K562 (cell line): ENCODE data around the gene EDARADD. TPM values are rescaled to one million over a fixed set of nuclear protein-coding genes. Genes with fewer than 3 reads are reported as not detected.
A peak's percentile ranks its signal among the peaks of the same experiment; 100 is the strongest.

Experiments
- ASH1L ChIP-seq: fragments of 450-650 bp; IDR thresholded peaks from 2 replicates; pipeline ENCODE4 v1.6.1; 2018; ENCODE audit warnings: borderline replicate concordance, mild to moderate bottlenecking, low read depth; ENCODE audit not compliant: partially characterized antibody
- CEBPB ChIP-seq: fragments of 450-650 bp; IDR thresholded peaks from 2 replicates; pipeline ENCODE4 v1.6.1; 2016; ENCODE audit warnings: missing genetic modification characterization, missing compliant biosample characterization
- LARP7 ChIP-seq: fragments of 450-650 bp; IDR thresholded peaks from 2 replicates; pipeline ENCODE4 v1.6.1; 2016
- polyA plus RNA-seq, 8 experiments: library from polyadenylated mRNA; depleted of rRNA in 4 of 8; stranded (reverse) in 5 of 8; unstranded in 3 of 8; fragments of >200 nt; fragmentation: Nextera tagmentation in 2 of 8; fragmentation: Illumina TruSeq in 1 of 8; extraction: Ambion mirVana in 2 of 8; extraction: Trizol in 1 of 8; gene quantifications; 2 replicates each; pipeline versions ENCODE4 v1.2.1 to v1.2.3, GENCODE V29; 2011 to 2014; ENCODE audit warnings: inconsistent platforms in 1 of 8, missing spikeins in 1 of 8
- total RNA-seq, 7 experiments: library from RNA; depleted of rRNA in 6 of 7; stranded (reverse); fragments of >200 nt in 6 of 7; fragmentation: Illumina TruSeq in 2 of 7; extraction: Trizol in 2 of 7; gene quantifications; 2 replicates each; pipeline versions ENCODE4 v1.2.1 to v1.2.3, GENCODE V29; 2011 to 2021; ENCODE audit warnings: low replicate concordance in 1 of 7
- TF ChIP-seq, protein P1 (sequence below): fragments of 200-600 bp; sonication (generic); IDR thresholded peaks from one replicate; pipeline ENCODE4 v1.6.1; 2012; ENCODE audit warnings: mild to moderate bottlenecking, low read depth, low read length, inconsistent platforms

Gene EDARADD
- total and polyA plus RNA-seq, 9 of the 15 experiments (the other 6 are each of a cell fraction or from before 2014, with no cell fraction given) = 0.46 to 32.4 (median 20.6) TPM

DNA sequence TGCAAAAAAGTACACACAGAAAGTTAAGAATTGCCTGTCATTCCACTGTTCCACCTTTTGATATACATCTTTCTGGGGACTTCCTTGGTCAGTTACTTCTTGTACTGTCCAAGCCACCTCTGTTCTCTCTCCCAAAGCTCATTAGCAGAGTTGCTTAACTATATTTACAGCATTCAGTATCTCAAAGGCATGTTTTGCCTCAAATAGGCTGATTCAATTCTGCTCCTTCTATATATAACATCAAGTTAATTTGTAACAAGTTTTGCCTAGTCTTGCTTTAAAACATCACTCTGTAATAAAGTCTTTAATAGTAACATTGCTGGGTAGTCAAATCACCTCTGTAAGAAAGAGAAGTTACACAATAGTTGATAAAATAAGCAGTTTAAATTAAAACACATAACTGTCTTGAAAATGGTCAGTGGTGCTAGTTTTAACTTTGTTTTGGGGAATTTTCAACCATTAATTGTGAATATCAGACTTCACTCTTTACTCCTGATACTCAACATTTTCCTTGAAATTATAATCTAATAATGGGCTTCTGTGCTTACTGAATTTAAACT lies 35.7 kb downstream of the EDARADD start (continued):
- TF ChIP-seq, protein P1, sequence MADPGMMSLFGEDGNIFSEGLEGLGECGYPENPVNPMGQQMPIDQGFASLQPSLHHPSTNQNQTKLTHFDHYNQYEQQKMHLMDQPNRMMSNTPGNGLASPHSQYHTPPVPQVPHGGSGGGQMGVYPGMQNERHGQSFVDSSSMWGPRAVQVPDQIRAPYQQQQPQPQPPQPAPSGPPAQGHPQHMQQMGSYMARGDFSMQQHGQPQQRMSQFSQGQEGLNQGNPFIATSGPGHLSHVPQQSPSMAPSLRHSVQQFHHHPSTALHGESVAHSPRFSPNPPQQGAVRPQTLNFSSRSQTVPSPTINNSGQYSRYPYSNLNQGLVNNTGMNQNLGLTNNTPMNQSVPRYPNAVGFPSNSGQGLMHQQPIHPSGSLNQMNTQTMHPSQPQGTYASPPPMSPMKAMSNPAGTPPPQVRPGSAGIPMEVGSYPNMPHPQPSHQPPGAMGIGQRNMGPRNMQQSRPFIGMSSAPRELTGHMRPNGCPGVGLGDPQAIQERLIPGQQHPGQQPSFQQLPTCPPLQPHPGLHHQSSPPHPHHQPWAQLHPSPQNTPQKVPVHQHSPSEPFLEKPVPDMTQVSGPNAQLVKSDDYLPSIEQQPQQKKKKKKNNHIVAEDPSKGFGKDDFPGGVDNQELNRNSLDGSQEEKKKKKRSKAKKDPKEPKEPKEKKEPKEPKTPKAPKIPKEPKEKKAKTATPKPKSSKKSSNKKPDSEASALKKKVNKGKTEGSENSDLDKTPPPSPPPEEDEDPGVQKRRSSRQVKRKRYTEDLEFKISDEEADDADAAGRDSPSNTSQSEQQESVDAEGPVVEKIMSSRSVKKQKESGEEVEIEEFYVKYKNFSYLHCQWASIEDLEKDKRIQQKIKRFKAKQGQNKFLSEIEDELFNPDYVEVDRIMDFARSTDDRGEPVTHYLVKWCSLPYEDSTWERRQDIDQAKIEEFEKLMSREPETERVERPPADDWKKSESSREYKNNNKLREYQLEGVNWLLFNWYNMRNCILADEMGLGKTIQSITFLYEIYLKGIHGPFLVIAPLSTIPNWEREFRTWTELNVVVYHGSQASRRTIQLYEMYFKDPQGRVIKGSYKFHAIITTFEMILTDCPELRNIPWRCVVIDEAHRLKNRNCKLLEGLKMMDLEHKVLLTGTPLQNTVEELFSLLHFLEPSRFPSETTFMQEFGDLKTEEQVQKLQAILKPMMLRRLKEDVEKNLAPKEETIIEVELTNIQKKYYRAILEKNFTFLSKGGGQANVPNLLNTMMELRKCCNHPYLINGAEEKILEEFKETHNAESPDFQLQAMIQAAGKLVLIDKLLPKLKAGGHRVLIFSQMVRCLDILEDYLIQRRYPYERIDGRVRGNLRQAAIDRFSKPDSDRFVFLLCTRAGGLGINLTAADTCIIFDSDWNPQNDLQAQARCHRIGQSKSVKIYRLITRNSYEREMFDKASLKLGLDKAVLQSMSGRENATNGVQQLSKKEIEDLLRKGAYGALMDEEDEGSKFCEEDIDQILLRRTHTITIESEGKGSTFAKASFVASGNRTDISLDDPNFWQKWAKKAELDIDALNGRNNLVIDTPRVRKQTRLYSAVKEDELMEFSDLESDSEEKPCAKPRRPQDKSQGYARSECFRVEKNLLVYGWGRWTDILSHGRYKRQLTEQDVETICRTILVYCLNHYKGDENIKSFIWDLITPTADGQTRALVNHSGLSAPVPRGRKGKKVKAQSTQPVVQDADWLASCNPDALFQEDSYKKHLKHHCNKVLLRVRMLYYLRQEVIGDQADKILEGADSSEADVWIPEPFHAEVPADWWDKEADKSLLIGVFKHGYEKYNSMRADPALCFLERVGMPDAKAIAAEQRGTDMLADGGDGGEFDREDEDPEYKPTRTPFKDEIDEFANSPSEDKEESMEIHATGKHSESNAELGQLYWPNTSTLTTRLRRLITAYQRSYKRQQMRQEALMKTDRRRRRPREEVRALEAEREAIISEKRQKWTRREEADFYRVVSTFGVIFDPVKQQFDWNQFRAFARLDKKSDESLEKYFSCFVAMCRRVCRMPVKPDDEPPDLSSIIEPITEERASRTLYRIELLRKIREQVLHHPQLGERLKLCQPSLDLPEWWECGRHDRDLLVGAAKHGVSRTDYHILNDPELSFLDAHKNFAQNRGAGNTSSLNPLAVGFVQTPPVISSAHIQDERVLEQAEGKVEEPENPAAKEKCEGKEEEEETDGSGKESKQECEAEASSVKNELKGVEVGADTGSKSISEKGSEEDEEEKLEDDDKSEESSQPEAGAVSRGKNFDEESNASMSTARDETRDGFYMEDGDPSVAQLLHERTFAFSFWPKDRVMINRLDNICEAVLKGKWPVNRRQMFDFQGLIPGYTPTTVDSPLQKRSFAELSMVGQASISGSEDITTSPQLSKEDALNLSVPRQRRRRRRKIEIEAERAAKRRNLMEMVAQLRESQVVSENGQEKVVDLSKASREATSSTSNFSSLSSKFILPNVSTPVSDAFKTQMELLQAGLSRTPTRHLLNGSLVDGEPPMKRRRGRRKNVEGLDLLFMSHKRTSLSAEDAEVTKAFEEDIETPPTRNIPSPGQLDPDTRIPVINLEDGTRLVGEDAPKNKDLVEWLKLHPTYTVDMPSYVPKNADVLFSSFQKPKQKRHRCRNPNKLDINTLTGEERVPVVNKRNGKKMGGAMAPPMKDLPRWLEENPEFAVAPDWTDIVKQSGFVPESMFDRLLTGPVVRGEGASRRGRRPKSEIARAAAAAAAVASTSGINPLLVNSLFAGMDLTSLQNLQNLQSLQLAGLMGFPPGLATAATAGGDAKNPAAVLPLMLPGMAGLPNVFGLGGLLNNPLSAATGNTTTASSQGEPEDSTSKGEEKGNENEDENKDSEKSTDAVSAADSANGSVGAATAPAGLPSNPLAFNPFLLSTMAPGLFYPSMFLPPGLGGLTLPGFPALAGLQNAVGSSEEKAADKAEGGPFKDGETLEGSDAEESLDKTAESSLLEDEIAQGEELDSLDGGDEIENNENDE = no peak
- TF ChIP-seq CEBPB (peak; percentile 53), ASH1L (no peak), LARP7 (no peak)
- TF ChIP-seq, all 486 proteins: peak for 2
